ENCODE measurements around the gene CNR2.
"Not testable (repeated sequence)": the region's sequence is repeated elsewhere in the genome, so short reads cannot be mapped to it uniquely, and the experiment has no call there.

The CNR2 gene

DNA sequence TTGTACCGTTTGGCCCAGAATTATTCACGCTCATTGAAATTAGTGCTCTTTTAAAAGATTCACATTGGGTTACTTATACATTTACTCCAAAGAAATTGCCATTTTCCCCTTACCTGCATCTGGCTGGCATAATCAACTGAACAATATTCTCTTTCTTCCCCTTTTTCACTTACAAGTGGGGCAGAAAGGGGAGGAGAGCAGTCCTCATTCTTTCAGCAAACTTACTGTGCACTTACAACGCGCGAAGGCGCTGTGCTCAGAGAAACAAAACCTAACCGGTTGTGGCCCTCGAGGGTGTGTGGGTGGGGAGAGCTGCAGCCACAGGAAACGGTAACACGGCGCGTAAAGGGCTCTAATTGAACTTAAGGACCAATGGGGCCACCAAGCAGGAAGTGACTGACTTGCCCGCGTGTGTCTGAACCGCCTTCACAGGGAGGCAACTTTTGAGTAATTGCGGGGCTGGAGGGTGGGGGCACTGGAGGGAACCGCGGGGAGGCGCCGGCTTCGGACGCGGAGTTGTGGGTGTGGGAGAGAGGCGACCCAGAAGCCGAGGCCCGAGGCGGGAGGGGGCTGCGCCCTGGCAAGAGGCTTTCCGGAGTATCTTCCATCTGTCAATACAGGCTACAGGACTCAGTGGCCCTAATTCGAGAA is 45.8 kb upstream of the CNR2 start:
- Histone ChIP-seq H3K27ac (ENCODE audit: low read length) (peak overlapping the region; percentile 99), H4K20me1 (ENCODE audit: insufficient read depth, low read length) (peaks cover 13% of the 10 kb centered on the region; the same call in 1 of the 2 replicates), H3K79me2 (ENCODE audit: insufficient read depth, low read length) (peaks cover 37% of the 10 kb centered on the region), H2AFZ (ENCODE audit: low read depth, low read length) (peak overlapping the region; percentile 96), H3K9me3 (ENCODE audit: insufficient read depth, low read length, severe bottlenecking) (no peaks in the 10 kb centered on the region), H3K27me3 (ENCODE audit: insufficient read depth, low read length, poor library complexity) (no peaks in the 10 kb centered on the region), H3K4me1 (ENCODE audit: insufficient read depth, low read length) (peaks cover 36% of the 10 kb centered on the region), H3K4me2 (ENCODE audit: insufficient read depth, low read length) (peak overlapping the region; percentile 83), H3K36me3 (ENCODE audit: insufficient read depth, low read length) (peaks cover 34% of the 10 kb centered on the region), H3K4me3 (ENCODE audit: low read depth in 1 of 2, low read length in 2 of 2) (peak overlapping the region; percentile 58 to 78; a peak in 3 of 4 replicates), H3K9ac (ENCODE audit: low read depth, low read length) (peak overlapping the region; percentile 99)
- DNase-seq (peak; percentile 95), ATAC-seq (ENCODE audit: insufficient read depth, low read depth) (peak; percentile 83)
- TF ChIP-seq CTCF (IDR thresholded peaks at IDR 0.05; ENCODE audit: borderline replicate concordance, extremely low read depth, low read length, poor library complexity, severe bottlenecking) (peak; percentile 71), EZH2 (IDR thresholded peaks at IDR 0.05; ENCODE audit: borderline replicate concordance, low read depth, low read length, severe bottlenecking) (no peak)

DNA sequence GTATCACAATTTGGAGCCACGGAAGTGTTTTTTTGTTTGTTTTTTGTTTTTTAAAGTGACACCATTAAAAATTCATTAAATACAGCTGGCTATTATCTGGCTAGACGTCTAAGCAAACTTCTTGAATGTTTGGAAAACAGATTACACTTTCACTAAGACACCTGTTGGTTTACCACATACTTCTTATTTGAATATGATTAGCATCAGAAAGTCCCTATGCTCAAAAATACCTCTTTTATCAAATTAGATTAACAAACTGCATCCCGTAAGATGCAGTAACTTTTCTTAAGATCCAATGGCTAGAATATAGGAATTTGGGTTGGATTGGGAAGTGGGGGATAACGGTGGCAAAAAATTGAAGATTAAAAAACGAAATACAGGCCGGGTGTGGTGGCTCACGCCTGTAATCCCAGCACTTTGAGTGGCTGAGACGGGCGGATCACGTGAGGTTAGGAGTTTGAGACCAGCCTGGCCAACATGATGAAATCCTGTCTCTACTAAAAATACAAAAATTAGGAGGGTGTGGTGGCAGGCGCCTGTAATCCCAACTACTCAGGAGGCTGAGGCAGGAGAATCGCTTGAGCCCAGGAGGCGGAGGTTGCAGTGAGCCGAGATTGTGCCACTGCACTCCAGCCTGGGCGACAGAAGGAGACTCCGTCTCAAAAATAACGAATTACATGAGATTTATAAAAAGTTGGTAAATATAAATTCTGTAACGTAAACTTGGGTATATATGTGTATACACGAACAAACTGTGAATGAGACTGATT is 45.1 kb upstream of the CNR2 start:
- DNase-seq = not testable (repeated sequence)
- H3K27ac ChIP-seq (ENCODE audit: low read length) = peak overlapping the region; percentile 99

DNA sequence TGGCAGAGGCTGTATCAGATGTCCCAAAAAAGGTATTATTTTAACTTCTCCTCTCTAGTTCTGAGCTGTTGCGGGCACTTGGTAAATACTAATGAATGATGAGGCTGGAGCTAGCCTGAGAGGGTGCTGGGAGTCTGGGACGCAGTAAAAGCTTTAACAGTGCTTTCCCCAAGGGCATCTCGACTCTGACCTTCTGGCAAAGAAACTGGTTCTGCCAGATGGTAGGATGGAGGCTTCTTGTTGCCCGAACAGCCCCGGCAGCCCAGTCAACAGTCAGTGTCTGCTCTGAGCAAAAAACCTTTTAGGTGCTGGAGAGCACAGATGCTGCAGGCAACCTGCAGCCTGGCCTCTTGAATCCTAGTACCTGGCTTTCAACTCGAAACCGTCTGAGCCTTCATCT is 43.9 kb upstream of the CNR2 start:
- no peak overlapping the region for H3K27ac ChIP-seq (ENCODE audit: low read length)
- no peak for DNase-seq
- no peaks in the 10 kb centered on the region for H3K27me3 ChIP-seq (ENCODE audit: insufficient read depth, low read length, poor library complexity)
- peaks cover 36% of the 10 kb centered on the region for H3K4me1 ChIP-seq (ENCODE audit: insufficient read depth, low read length)
- peaks cover 25% of the 10 kb centered on the region for H3K79me2 ChIP-seq (ENCODE audit: insufficient read depth, low read length)
- peaks cover 13% of the 10 kb centered on the region; the same call in 1 of the 2 replicates for H4K20me1 ChIP-seq (ENCODE audit: insufficient read depth, low read length)
- no peak for TF ChIP-seq CTCF (IDR thresholded peaks at IDR 0.05; ENCODE audit: borderline replicate concordance, extremely low read depth, low read length, poor library complexity, severe bottlenecking)
- no peak for TF ChIP-seq EZH2 (IDR thresholded peaks at IDR 0.05; ENCODE audit: borderline replicate concordance, low read depth, low read length, severe bottlenecking)
- H3K9ac ChIP-seq (ENCODE audit: low read depth, low read length) = no peak overlapping the region
- ATAC-seq (ENCODE audit: insufficient read depth, low read depth) = no peak
- no peak overlapping the region for H3K4me2 ChIP-seq (ENCODE audit: insufficient read depth, low read length)
- no peak overlapping the region for H2AFZ ChIP-seq (ENCODE audit: low read depth, low read length)
- H3K4me3 ChIP-seq (ENCODE audit: low read depth in 1 of 2, low read length in 2 of 2) = no peak overlapping the region
- H3K9me3 ChIP-seq (ENCODE audit: insufficient read depth, low read length, severe bottlenecking) = no peaks in the 10 kb centered on the region
- peaks cover 24% of the 10 kb centered on the region for H3K36me3 ChIP-seq (ENCODE audit: insufficient read depth, low read length)

More for the DNA sequence above, 45.1 kb upstream of the CNR2 start:
- Histone ChIP-seq H3K9ac (ENCODE audit: low read depth, low read length) (peak overlapping the region; percentile 99), H4K20me1 (ENCODE audit: insufficient read depth, low read length) (peaks cover 13% of the 10 kb centered on the region; the same call in 1 of the 2 replicates), H3K79me2 (ENCODE audit: insufficient read depth, low read length) (peaks cover 31% of the 10 kb centered on the region), H3K4me3 (ENCODE audit: low read depth in 1 of 2, low read length in 2 of 2) (peak overlapping the region; percentile 56 to 78; a peak in 3 of 4 replicates), H3K36me3 (ENCODE audit: insufficient read depth, low read length) (peaks cover 28% of the 10 kb centered on the region), H3K4me1 (ENCODE audit: insufficient read depth, low read length) (peaks cover 36% of the 10 kb centered on the region), H2AFZ (ENCODE audit: low read depth, low read length) (peak overlapping the region; percentile 96), H3K4me2 (ENCODE audit: insufficient read depth, low read length) (peak overlapping the region; percentile 83)
- H3K27me3 ChIP-seq (ENCODE audit: insufficient read depth, low read length, poor library complexity); ATAC-seq (ENCODE audit: insufficient read depth, low read depth); H3K9me3 ChIP-seq (ENCODE audit: insufficient read depth, low read length, severe bottlenecking): not testable (repeated sequence)

DNA sequence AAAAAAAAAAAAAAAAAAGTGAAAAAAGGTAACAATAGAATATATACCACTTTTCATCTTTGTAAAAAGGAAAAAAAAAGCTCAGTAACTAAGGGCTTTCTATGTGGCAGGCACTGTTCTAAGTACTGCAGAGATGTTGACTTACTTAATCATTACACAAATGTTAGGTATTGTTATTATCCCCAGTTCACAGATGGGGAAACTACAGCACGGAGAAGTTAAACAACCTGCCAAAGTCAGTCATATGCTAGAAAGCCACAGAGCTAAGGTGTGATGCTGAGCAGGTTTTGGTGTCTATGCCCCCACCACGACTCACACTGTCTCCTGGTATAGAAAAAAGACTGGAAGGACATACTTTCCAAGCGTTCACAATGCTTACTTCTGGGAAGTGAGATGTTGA is 39.9 kb upstream of the CNR2 start:
- no peaks in the 10 kb centered on the region for H3K9me3 ChIP-seq (ENCODE audit: insufficient read depth, low read length, severe bottlenecking)
- TF ChIP-seq EZH2 (IDR thresholded peaks at IDR 0.05; ENCODE audit: borderline replicate concordance, low read depth, low read length, severe bottlenecking) (no peak), CTCF (IDR thresholded peaks at IDR 0.05; ENCODE audit: borderline replicate concordance, extremely low read depth, low read length, poor library complexity, severe bottlenecking) (no peak)
- no peaks in the 10 kb centered on the region for H3K36me3 ChIP-seq (ENCODE audit: insufficient read depth, low read length)
- ATAC-seq (ENCODE audit: insufficient read depth, low read depth) = no peak
- H4K20me1 ChIP-seq (ENCODE audit: insufficient read depth, low read length) = no peaks in the 10 kb centered on the region
- H3K27ac ChIP-seq (ENCODE audit: low read length) = no peak overlapping the region
- H2AFZ ChIP-seq (ENCODE audit: low read depth, low read length) = no peak overlapping the region
- no peaks in the 10 kb centered on the region for H3K27me3 ChIP-seq (ENCODE audit: insufficient read depth, low read length, poor library complexity)
- peaks cover 13% of the 10 kb centered on the region for H3K4me1 ChIP-seq (ENCODE audit: insufficient read depth, low read length)
- no peaks in the 10 kb centered on the region for H3K79me2 ChIP-seq (ENCODE audit: insufficient read depth, low read length)
- H3K4me2 ChIP-seq (ENCODE audit: insufficient read depth, low read length) = no peak overlapping the region
- no peak overlapping the region for H3K9ac ChIP-seq (ENCODE audit: low read depth, low read length)
- H3K4me3 ChIP-seq (ENCODE audit: low read depth in 1 of 2, low read length in 2 of 2) = no peak overlapping the region
- no peak for DNase-seq
